Urinary bladder (tissue), 4 donors: Measurements from ENCODE around the gene COPA. TPM values are rescaled to one million over a fixed set of nuclear protein-coding genes. Genes with fewer than 3 reads are reported as not detected.
"Not testable (repeated sequence)": the region's sequence is repeated elsewhere in the genome, so short reads cannot be mapped to it uniquely, and the experiment has no call there.

Source experiments
- DNase-seq: peaks from one replicate; pipeline ENCODE4 v3.0.0-alpha.2; 2015; ENCODE audit errors: extremely low spot score
- H3K27ac ChIP-seq: one replicate; pipeline ENCODE4 v1.5.1; 2013; ENCODE audit warnings: low read depth, mild to moderate bottlenecking, moderate library complexity
- H3K36me3 ChIP-seq: one replicate; pipeline ENCODE4 v1.6.1; 2013; ENCODE audit warnings: mild to moderate bottlenecking, moderate library complexity; ENCODE audit not compliant: insufficient read depth
- H3K4me1 ChIP-seq: one replicate; pipeline ENCODE4 v1.6.1; 2013; ENCODE audit warnings: mild to moderate bottlenecking, moderate library complexity; ENCODE audit not compliant: insufficient read depth
- H3K4me3 ChIP-seq: one replicate; pipeline ENCODE4 v1.5.1; 2013; ENCODE audit warnings: low read depth, low read length
- WGBS: extraction: QIAGEN DNeasy Blood & Tissue Kit; methylation state at CpG from one replicate; pipeline ENCODE4 v1.1.7; 2013; 5-methylcytosine and 5-hydroxymethylcytosine counted together
- polyA plus RNA-seq: library from polyadenylated mRNA; stranded (reverse); fragments of 200-250 nt; gene quantifications from one replicate; pipeline ENCODE4 v1.2.3, GENCODE V29; 2013
- total RNA-seq: library from RNA; depleted of rRNA; stranded (reverse); fragments of >200 nt; gene quantifications from one replicate; pipeline ENCODE4 v1.2.3, GENCODE V29; 2014
- donor health status: healthy with polysubstance abuse.
- donor health status: healthy.

Gene COPA
- total RNA-seq (209 TPM), polyA plus RNA-seq (69.5 TPM)

DNA sequence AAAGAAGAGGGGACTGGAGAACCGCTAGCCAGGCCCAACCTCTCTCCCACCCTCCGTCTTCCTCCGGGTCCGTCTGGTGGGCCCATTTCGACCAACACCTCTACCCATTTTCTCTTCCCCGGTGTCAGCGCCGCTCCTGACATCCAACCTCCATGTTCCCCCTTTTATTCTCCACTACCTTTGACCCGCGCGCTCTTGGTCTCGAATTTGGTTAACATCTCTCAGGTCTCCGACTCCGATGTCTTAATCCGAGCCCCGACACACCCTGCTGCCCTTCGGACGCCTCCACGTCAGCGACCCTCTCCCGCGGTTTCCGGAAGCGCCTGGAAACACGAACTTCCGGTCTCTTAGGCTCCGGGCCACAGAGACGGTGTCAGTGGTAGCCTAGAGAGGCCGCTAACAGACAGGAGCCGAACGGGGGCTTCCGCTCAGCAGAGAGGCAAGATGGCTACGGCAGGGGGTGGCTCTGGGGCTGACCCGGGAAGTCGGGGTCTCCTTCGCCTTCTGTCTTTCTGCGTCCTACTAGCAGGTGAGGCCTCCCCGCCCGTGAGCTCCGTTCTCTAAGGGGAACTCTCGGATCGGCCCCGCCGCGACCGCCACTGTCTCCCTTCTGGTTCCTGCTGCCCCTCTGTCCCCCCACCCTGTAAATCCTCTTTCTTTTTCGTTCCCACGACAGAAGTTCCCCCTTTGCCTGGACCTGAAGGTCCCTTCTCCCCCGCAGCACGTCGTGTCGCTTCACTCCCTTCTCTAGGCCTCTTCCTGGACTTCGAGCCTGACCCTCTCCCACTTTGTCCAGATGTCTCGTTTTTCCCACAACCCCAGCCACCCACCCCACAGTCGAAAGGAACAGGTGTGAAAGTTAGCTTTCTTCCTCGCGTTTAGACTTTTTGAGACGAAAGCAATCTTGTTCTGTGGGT is at the start of gene COPA, which contains the start of gene NCSTN:
Gene COPA, minus strand, starts transcription at position 298 of the 917 bp plus-strand sequence. Its CDS starts 80 bp downstream, at position 218.
Gene NCSTN, plus strand, starts transcription at position 431 of the 917 bp plus-strand sequence. Its CDS starts 14 bp downstream, at position 445.
- Histone ChIP-seq H3K4me3 (peak within 1 kb of the TSS; percentile 73), H3K27ac (peak within 1 kb of the TSS; percentile 82), H3K4me1 (no peaks in the 10 kb centered on the region), H3K36me3 (peaks cover 7% of the 10 kb centered on the region)
- peak; percentile 92 for DNase-seq
- under 1% methylated on average over 58 of the region's 58 CpGs for WGBS

DNA sequence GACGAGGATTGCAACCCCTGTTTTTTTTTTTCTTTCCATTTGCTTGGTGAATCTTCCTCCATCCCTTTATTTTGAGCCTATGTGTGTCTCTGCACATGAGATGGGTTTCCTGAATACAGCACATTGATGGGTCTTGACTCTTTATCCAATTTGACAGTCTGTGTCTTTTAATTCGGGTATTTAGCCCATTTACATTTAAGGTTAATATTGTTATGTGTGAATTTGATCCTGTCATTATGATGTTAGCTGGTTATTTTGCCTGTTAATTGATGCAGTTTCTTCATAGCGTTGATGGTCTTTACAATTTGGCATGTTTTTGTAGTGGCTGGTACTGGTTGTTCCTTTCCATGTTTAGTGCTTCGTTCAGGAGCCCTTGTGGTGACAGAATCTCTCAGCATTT is 45.4 kb upstream of the COPA start:
- H3K27ac ChIP-seq, H3K4me3 ChIP-seq, H3K4me1 ChIP-seq, DNase-seq, H3K36me3 ChIP-seq: not testable (repeated sequence)
- 75% methylated on average over 4 of the region's 4 CpGs for WGBS

DNA sequence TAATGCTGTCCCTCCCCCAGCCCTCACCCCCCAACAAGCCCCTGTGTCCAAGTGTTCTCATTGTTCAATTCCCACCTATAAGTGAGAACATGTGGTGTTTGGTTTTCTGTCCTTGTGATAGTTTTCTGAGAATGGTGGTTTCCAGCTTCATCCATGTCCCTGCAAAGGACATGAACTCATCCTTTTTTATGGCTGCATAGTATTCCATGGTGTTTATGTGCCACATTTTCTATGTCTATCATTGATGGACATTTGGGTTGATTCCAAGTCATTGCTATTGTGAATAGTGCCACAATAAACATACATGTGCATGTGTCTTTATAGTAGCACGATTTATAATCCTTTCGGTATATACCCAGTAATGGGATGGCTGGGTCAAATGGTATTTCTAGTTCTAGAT is 41.8 kb upstream of the COPA start:
- not testable (repeated sequence) for DNase-seq, H3K4me1 ChIP-seq, H3K4me3 ChIP-seq, H3K36me3 ChIP-seq, H3K27ac ChIP-seq
- 98% methylated on average over 2 of the region's 2 CpGs for WGBS

DNA sequence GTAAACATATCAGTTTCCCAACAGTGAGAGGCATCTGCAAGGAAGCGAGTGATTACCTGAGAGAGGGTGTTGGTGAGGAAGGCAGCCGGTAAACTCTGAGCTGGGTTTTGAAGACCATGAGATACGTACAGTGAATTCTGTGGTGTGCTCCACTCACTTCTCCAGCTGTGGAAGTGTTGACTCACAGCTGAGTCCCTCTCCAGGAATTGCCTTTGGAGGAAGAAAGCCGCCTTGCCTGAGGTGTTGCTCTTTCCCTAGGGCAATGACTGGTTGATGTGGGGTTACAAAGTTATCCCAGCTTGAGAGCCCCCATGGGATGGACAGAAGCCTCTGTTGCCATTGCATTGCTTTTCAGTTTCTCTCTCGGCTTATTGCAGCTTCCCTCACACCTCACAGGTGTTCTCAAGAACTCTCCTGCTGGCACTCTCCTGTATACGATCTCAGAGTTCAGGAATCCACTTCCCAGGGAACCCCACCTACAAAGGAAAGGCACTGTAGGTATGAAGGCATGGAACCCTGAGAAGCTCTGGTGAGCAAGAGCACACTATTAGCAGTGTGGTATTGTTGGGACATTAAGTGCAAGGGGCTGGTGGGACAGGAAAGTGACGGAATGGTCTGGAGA is 34.6 kb upstream of the COPA start:
- WGBS, result 57% methylated on average over 7 of the region's 7 CpGs
- DNase-seq, result no peak
- H3K4me3 ChIP-seq, result no peak overlapping the region
- H3K36me3 ChIP-seq, result no peaks in the 10 kb centered on the region
- H3K27ac ChIP-seq, result no peak overlapping the region
- no peaks in the 10 kb centered on the region for H3K4me1 ChIP-seq

DNA sequence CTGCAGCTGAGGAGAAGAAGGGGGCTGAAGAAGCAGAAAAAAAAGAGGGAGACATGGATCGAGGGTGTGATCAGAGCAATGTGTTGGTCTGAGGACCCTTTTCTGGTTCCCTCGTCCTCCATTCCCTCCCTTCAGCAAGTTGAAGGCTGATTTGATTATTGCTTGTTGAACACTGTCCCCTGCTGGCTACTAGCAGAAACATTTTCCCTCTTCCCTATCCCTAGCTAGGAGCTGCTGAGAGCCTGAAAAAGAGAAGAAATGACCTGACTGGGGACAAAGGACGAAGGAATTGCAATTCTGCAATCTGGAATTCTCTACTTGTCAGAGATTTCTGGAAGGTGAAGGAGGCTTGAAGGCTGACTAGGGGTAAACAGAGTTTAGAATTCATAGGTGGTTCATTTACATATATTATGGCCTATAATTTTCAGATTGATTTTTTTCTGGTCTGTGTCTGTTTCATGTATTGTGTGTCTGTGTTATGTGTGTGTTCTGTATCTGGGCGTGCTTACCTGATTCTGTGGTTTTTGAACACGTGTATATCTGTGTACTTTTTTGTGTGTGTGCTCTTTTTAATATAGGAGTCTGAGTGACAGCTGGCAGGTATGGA is 33.6 kb upstream of the COPA start:
- WGBS, result 17% methylated on average over 5 of the region's 5 CpGs
- Histone ChIP-seq H3K4me3 (no peak overlapping the region), H3K4me1 (no peaks in the 10 kb centered on the region), H3K36me3 (no peaks in the 10 kb centered on the region), H3K27ac (no peak overlapping the region)
- DNase-seq, result no peak

DNA sequence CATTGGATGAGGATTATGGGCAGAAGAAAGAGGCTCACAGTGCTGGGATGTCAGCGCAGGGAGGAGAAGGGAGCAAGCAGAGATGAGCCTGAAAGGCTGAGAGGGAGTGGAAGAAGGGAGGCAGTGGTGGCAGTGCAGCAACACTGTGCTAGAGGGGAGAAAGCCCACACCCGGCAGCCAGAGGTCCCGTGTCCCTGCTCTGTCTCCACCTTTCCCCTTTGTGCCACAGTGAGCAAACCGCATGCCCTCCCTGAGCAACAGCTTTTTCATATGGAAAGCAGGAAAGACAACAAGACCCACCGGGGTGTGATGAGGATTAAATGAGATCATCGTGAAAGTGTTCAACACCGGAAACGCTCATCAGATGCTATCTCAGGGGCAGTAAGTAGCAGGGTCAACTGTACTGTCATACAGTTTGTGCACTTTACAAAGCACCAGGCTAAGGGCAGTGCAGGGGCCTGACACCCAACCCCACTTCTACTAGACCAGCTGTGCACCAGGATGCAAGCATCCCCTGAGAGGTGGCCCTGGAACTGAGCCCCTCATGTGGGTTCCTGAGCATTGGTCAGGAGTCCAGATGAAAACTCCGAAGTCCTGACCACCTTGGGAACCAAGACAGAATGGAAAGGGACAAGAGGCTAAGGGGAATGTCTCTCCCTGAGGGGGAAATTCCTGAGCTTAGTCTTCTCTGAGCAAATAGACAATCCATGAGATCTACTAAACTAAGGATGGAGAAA is 32.9 kb upstream of the COPA start:
- no peak overlapping the region for H3K4me3 ChIP-seq
- WGBS, result 21% methylated on average over 9 of the region's 9 CpGs
- H3K4me1 ChIP-seq, result no peaks in the 10 kb centered on the region
- H3K36me3 ChIP-seq, result no peaks in the 10 kb centered on the region
- no peak overlapping the region for H3K27ac ChIP-seq
- DNase-seq, result no peak

DNA sequence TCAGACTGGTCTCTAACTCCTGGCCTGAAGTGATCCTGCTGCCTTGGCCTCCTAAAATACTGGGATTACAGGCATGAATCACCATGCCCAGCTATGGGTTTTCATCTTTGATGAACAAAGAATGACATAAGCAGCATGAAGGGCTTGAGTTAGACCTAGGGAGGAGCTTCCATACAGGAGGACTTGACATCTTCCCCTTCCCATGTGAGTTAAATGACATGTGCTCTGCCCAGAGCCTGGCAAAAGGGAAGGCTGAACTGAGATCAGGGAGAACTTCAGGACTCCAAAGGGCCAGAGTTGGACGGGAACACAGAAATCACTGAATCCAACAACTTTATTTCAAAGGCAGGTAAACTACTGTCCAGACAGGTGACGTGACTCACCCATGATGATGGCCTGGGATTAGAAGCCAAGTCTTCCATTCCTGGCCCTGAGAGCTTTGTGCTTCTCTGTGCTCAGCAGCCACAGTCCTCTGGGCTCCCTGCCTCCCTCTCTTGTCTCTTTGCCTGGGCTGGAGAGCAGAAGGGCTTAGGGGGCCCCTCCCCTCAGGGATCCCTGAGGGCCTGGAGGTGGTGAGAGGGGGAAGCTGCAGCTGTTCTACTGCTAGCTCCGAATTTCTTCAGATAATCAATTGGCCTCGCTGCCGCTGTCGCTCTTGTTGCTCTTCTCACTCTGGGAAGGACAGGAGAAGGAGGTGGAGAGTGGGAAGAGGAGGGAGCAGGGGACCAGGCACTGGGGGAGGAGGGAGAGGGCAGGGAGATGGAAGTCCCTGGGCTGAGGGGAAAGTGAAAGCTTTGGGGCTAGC is 31.5 kb upstream of the COPA start:
- no peak for DNase-seq
- H3K36me3 ChIP-seq, result no peaks in the 10 kb centered on the region
- WGBS, result 42% methylated on average over 6 of the region's 6 CpGs
- H3K4me3 ChIP-seq, result no peak overlapping the region
- H3K27ac ChIP-seq, result no peak overlapping the region
- H3K4me1 ChIP-seq, result no peaks in the 10 kb centered on the region

DNA sequence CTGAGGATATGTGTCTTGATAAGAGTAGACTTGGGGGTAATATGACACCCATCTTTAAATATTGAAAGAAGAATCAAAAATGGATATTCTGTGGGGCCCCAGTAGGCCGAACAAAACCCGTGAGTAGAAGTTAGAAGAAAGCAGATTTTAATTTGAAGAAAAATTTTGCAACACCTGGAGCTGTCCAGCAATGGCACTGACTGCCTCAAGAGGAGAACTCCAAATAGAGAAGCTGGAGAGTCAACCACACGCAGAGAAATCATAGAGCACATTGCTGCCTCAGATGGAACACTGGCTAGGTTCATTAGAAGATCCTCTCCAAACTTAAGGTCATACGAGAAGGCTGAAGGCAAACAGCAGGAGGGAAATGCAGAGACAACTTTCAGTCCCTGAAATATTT is 30.6 kb upstream of the COPA start:
- no peak overlapping the region for H3K4me3 ChIP-seq
- no peak for DNase-seq
- no peaks in the 10 kb centered on the region for H3K36me3 ChIP-seq
- no peak overlapping the region for H3K27ac ChIP-seq
- H3K4me1 ChIP-seq, result no peaks in the 10 kb centered on the region
- 83% methylated on average over 4 of the region's 4 CpGs for WGBS

DNA sequence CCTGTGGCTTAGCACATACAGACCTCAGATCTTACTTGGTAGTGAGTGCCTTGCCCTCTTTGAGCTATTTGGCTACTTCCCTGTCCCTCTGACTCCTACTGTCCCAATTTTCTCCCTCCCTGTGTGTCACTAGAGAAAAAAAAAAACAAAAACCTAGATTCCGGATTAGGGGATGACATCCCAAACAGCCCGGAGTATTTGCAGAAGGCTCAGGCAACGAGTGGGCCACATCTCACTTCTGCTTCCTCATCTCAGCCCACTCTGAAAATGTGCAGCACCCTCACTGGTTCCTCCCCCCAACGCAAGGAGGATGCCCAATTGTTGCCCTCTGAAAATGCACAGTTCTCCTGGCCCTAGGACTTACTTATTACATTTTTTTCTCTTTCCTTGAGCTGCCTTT is 28.7 kb upstream of the COPA start:
- Histone ChIP-seq H3K36me3 (no peaks in the 10 kb centered on the region), H3K4me1 (no peaks in the 10 kb centered on the region), H3K4me3 (no peak overlapping the region), H3K27ac (no peak overlapping the region)
- 84% methylated on average over 4 of the region's 4 CpGs for WGBS
- no peak for DNase-seq

DNA sequence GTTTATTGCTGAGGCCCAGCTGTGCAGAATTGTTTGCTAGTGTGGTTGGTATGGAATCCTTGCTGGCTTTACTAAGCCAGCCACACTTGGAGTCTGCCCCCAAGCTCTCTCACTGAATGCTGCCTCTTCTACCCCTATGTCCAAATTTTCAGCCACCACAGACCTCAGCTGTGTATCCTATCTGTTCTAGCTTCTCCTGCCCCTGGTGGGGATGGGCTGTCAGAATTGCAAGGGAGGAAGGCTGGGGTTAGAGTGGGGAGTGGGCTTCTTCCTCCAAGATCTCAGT is 28.2 kb upstream of the COPA start:
- Histone ChIP-seq H3K4me1 (no peaks in the 10 kb centered on the region), H3K36me3 (no peaks in the 10 kb centered on the region), H3K4me3 (no peak overlapping the region), H3K27ac (no peak overlapping the region)
- DNase-seq, result no peak

DNA sequence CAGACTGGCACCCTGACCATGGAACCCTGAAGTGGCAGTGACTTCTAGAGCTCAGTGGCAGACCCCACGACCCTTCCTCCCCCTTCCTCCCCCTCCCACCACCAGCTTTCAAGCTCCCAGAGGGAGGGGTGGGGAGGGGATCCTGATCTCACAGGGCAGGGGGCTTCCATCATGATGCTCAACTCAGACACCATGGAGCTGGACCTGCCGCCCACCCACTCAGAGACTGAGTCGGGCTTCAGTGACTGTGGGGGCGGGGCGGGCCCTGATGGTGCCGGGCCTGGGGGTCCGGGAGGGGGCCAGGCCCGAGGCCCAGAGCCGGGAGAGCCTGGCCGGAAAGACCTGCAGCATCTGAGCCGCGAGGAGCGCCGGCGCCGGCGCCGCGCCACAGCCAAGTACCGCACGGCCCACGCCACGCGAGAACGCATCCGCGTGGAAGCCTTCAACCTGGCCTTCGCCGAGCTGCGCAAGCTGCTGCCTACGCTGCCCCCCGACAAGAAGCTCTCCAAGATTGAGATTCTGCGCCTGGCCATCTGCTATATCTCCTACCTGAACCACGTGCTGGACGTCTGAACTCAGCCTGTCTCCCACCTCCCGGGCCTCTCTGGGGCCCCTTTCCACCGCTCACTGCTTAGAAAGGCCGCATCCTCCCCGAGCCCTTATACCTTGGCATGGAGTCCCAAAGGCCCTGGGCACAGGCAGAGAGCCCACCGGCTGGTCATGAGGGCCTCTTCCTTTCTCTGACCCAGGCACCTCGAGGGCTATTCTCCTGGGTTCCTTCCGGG is 27.7 kb upstream of the COPA start:
- H3K36me3 ChIP-seq, result no peaks in the 10 kb centered on the region
- DNase-seq, result no peak
- no peak overlapping the region for H3K27ac ChIP-seq
- no peaks in the 10 kb centered on the region for H3K4me1 ChIP-seq
- H3K4me3 ChIP-seq, result no peak overlapping the region
- 56% methylated on average over 42 of the region's 42 CpGs for WGBS

DNA sequence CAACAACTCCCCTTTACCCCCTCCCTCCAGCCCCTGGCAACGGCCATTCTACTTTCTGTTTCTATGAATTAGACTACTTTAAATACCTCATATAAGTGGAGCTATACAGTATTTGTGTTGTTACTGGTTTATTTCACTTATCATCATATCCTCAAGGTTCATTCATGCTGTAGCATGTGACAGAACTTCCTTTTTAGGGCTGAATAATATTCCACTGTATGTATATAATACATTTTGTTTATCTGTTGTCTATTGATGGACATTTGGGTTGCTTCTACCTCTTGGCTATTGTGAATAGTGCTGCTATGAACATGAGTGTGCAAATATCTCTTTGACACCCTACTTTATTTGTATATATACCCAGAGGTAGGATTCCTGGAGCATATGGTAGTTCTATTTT is 26.0 kb upstream of the COPA start:
- Histone ChIP-seq H3K4me3 (no peak overlapping the region), H3K27ac (no peak overlapping the region), H3K36me3 (no peaks in the 10 kb centered on the region), H3K4me1 (no peaks in the 10 kb centered on the region)
- no peak for DNase-seq
- whole genome bisulfite sequencing, result 73% methylated on average over 1 of the region's 1 CpG
